IPS-15b (cell line): ENCODE results near the gene SYT15.
"Not testable (repeated sequence)": the region's sequence is repeated elsewhere in the genome, so short reads cannot be mapped to it uniquely, and the experiment has no call there.

Experiments used
- H3K27me3 ChIP-seq: one replicate; pipeline ENCODE4 v1.6.1; 2013; ENCODE audit warnings: low read length; ENCODE audit not compliant: control insufficient read depth, insufficient read depth
- H3K36me3 ChIP-seq: one replicate; pipeline ENCODE4 v1.6.1; 2013; ENCODE audit warnings: low read length; ENCODE audit not compliant: control insufficient read depth, insufficient read depth
- H3K4me1 ChIP-seq: one replicate; pipeline ENCODE4 v1.6.1; 2013; ENCODE audit warnings: mild to moderate bottlenecking, low read length; ENCODE audit not compliant: control insufficient read depth, insufficient read depth
- H3K4me3 ChIP-seq: one replicate; pipeline ENCODE4 v1.5.1; 2013; ENCODE audit warnings: low read depth, low read length
- H3K9ac ChIP-seq: one replicate; pipeline ENCODE4 v1.6.1; 2013; ENCODE audit warnings: low read depth, mild to moderate bottlenecking, low read length
- H3K9me3 ChIP-seq: one replicate; pipeline ENCODE4 v1.6.1; 2013; ENCODE audit warnings: mild to moderate bottlenecking, low read length; ENCODE audit not compliant: control insufficient read depth, insufficient read depth

SYT15 gene

DNA sequence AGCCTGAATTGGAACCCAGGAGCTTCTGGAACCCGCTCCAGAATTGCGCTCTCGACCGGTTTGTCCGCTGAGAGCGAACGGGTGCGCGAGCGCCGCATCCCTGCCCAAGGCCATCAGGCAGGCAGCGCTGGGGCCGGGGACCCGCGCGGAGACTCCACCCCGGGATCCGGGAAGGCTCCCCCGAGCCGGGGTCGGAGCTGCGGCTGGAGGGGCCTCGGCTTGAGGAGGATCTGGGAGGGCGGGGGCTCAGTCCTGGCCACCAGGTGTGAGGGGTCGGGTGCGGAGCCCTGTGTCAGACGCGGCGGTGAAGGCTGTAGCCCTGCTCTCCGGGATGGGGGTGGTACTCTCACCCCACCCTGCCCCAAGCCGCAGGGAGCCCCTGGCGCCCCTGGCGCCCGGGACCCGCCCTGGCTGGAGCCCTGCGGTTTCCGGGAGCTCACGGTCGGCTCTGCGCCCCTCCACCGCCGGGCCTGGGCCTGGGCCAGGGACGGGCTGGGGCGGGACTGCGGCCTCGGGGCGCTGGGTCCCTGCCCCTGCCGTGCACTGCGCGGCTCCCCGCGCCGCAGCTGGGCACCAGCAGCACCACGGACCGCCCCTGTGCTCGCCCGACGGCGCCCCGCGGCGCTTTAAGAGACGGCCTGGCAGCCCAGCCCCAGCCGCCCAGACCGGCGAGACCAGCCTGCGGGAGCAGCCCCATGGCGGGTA, at the start of gene SYT15:
SYT15 (plus strand) TSS at position 655 of the 705 bp plus-strand sequence; CDS start at position 696, 41 bp downstream.
- Histone ChIP-seq H3K27me3 (peaks cover 12% of the 10 kb centered on the region), H3K4me3 (peak within 1 kb of the TSS; percentile 32)
- not testable (repeated sequence) for H3K36me3 ChIP-seq, H3K4me1 ChIP-seq, H3K9ac ChIP-seq, H3K9me3 ChIP-seq

DNA sequence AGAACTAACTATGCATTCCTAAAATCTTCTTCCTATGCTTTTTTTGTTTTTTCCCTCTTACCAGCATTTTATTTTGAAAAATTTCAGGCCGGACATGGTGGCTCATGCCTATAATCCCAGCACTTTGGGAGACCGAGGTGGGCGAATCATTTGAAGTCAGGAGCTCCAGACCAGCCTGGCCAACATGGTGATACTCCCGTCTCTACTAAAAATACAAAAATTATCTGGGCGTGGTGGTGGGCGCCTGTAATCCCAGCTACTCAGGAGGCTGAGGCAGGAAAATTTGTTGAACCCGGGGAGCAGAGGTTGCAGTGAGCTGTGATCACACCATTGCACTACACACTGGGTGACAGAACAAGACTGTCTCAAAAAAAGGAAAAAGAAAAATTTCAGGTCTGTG, 49.2 kb upstream of the SYT15 start:
- H3K36me3 ChIP-seq, H3K9ac ChIP-seq, H3K27me3 ChIP-seq, H3K9me3 ChIP-seq, H3K4me1 ChIP-seq, H3K4me3 ChIP-seq: not testable (repeated sequence)

DNA sequence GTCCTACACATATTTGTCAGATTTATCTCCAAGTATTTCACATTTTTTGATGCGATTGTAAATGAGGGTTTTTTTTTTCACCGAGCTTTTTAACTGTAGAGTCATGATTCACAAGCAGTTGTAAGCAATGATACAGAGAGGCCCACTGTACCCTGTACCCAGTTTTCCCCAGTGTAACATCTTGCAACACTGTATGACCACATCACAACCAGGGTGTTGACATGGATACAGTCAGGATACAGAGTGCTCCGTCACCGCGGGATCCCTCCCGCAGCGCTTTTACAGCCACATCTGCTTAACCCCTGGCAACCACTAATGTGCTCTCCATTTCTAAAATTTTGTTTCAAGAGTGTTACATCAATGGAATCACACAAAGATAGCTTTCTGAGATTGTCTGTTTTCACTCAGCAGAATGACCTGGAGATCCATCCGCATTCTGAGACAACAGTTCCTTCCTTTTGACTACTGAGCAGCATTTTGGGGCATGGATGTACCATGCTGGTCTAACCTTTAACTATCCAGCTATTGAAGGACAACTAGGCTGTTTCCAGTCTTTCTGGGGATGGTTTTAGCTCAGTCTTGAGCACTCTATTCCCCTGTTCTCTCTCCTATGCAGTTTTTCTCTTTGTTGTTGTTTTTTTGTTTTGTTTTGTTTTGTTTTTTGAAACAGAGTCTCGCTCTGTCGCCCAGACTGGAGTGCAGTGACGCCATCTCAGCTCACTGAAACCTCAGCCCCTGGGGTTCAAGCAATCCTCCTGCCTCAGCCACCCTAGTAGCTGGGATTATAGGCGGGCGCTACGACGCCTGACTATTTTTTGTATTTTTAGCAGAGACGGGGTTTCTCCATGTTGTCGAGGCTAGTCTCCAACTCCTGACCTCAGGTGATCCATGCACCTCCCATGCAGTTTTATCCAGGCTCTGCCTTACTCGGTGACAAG, 48.4 kb upstream of the SYT15 start:
- H3K9me3 ChIP-seq: no peaks in the 10 kb centered on the region
- no peaks in the 10 kb centered on the region for H3K4me1 ChIP-seq
- H3K36me3 ChIP-seq: no peaks in the 10 kb centered on the region
- H3K9ac ChIP-seq: no peak overlapping the region
- H3K4me3 ChIP-seq: no peak overlapping the region
- no peaks in the 10 kb centered on the region for H3K27me3 ChIP-seq

DNA sequence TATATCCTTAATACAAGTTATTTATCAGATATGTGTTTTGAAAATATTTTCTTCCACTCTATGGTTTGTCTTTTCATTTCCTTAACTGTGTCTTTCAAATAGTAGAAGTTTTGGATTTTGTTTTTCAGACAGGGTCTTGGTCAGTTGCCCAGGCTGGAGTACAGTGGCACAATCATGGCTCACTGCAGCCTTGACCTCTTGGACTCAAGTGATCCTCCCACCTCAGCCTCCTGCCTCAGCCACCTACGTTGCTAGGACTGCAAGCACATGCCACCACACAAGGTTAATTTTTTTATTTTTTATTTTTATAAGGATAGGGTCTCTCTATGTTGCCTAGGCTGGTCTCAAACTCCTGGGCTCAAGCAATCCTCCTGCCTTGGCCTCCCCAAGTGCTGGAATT, 46.7 kb upstream of the SYT15 start:
- H3K9me3 ChIP-seq, H3K4me3 ChIP-seq, H3K4me1 ChIP-seq, H3K36me3 ChIP-seq, H3K9ac ChIP-seq, H3K27me3 ChIP-seq: not testable (repeated sequence)

DNA sequence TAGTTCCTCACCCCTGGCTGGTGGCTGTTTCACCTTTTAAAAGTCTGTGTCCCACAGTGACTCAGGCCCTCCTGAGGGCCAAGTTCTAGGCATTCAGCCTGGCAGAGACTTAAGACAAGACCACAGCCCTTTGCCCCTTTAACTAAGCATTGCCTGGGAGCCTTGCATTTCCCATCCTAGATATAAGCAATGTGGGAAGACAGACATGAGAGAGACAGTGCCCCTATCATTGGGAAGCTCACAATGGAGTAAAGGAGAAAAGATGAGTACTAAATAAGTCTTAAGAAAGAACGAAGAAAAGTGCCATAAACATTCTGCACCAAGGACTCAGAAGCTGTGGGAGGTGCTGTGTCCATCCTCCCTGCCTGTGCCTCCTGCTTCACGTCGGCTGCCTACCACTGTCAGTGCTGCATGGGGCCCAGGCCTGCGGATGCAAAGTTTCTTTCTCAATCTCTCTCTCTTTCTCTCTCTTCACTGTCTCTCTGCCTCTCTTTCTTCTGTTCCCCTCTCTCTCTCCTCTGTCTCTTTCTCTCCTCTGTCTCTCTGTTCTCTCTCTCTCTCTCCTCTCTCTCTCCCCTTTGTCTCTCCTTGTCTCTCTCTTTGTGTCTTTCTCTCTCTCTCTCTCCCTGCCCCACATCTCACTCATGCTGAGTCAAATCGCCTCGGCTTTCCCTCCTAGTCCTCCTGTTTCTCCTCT, 44.0 kb upstream of the SYT15 start:
- Histone ChIP-seq H3K27me3 (peaks cover 5% of the 10 kb centered on the region), H3K36me3 (no peaks in the 10 kb centered on the region), H3K9me3 (no peaks in the 10 kb centered on the region), H3K9ac (no peak overlapping the region), H3K4me3 (no peak overlapping the region), H3K4me1 (peaks cover 4% of the 10 kb centered on the region)

DNA sequence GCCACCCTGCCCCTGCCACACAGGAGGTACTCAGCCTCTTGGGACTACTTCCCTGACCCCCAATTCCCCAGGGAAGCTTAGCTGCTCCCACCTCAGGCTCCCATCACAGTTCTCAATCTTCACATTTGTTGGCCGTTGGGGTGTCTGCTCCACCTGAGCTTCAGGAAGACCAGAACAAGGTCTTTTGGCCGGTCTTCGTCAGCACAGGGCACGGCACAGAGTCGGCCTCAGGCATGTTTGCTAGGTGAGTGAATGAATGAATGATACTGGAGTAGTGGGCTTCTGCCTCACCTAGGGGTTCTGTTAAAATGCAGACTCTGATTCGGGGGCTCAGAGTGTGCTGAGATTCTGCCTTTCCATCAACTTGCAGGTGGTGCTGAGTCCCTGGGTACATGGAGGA, 42.8 kb upstream of the SYT15 start:
- Histone ChIP-seq H3K4me3 (no peak overlapping the region), H3K27me3 (peaks cover 16% of the 10 kb centered on the region), H3K4me1 (peaks cover 8% of the 10 kb centered on the region), H3K9ac (no peak overlapping the region), H3K9me3 (no peaks in the 10 kb centered on the region), H3K36me3 (no peaks in the 10 kb centered on the region)

DNA sequence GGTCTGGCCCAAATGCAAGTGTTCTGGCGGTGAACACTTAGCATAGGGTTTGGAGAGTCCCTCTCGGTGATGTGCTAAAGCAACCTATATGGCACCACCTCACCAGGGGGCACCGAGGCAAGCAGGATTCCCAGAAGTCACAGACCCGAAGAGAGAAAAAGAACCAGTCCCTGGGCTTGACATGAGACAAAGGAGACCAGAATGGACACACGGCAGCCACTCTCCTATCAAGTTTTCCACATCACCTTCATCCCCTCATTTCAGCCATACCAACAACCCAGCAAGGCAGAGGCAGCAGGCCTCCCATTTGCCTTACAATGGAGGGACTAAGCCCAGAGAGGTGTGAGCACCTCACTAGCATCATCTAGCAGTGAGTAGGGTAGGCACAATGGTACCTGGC, 42.1 kb upstream of the SYT15 start:
- no peak overlapping the region for H3K4me3 ChIP-seq
- no peaks in the 10 kb centered on the region for H3K9me3 ChIP-seq
- peaks cover 10% of the 10 kb centered on the region for H3K4me1 ChIP-seq
- H3K36me3 ChIP-seq: no peaks in the 10 kb centered on the region
- H3K27me3 ChIP-seq: peaks cover 16% of the 10 kb centered on the region
- no peak overlapping the region for H3K9ac ChIP-seq

DNA sequence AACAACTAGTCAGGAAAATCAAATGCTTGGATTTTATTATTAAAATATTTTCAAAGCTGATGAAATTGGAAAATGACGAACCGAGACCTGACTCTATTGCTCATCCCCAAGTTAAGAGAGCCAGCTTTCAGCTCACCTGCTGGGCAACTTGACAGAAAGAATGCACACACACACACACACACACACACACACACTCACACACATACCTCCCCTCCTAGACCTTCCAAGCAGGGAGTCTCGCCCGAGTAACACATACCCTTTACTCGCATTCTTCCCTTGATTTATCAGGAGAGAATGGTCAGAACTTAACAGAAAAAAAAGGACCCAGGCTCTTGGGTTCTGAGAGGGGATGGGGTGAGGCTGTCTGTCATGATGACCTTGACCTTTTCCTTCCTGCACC, 41.6 kb upstream of the SYT15 start:
- no peak overlapping the region for H3K4me3 ChIP-seq

DNA sequence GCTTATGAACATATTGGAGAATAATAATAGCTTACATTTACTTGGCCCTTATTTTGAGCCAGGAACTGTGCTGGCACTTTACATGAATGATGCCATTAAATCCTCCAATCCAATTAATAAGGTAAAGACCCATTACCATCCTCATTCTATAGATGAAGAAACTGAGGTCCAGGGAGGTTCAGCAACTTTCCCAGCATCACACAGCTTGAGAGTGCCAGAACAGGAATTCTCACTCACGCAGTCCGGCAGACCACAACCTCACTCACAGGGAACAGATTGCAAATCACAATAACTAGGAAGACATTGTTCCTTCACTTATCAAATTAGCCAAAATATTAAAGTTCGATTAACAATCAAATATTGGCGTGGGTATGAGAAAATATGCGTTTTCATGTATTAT, 40.8 kb upstream of the SYT15 start:
- no peaks in the 10 kb centered on the region for H3K9me3 ChIP-seq
- no peak overlapping the region for H3K4me3 ChIP-seq
- H3K27me3 ChIP-seq: peaks cover 16% of the 10 kb centered on the region
- peaks cover 14% of the 10 kb centered on the region for H3K4me1 ChIP-seq
- H3K9ac ChIP-seq: no peak overlapping the region
- no peaks in the 10 kb centered on the region for H3K36me3 ChIP-seq

More for the DNA sequence above, 41.6 kb upstream of the SYT15 start:
- Histone ChIP-seq H3K27me3 (peaks cover 16% of the 10 kb centered on the region), H3K4me1 (peaks cover 14% of the 10 kb centered on the region), H3K36me3 (no peaks in the 10 kb centered on the region), H3K9ac (no peak overlapping the region), H3K9me3 (no peaks in the 10 kb centered on the region)

DNA sequence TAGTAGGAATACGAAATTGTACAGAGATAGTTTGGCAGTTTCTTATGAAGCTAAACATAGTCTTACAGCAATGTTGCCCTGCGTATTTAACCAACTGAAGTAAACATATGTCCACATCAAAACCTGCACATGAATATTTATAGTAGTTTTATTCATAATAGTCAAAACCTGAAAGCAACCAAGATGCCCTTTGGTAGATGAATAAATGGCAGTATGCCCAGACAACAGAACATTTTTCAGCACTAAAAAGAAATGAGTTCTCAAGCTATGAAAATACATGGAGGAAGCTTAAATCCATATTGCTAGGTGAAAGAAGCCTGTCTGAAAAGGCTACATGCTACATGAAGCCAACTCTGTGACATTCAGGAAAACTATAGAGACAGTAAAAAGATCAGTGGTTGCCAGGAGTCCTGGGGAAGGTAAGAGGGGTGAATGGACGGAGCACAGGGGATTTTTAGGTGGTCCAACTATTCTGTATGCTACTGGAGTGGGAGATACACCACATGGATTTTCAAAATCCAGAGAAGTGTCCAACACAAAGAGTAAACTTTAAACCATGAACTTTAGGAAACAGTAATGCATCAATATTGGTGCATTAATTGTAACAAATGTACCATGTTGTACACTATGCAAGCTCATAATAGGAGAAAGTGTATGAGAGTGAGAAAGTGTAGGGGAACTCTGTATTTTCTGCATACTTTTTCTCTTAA, 40.1 kb upstream of the SYT15 start:
- Histone ChIP-seq H3K9me3 (no peaks in the 10 kb centered on the region), H3K9ac (no peak overlapping the region), H3K4me3 (no peak overlapping the region), H3K4me1 (peaks cover 14% of the 10 kb centered on the region), H3K27me3 (peaks cover 16% of the 10 kb centered on the region), H3K36me3 (no peaks in the 10 kb centered on the region)
